HepG2 (cell line): ENCODE measurements around the gene WDR27.

Source experiments
- FOXM1 ChIP-seq: sonication (generic); formaldehyde crosslinking; IDR thresholded peaks from 2 replicates; pipeline ENCODE4 v1.5.0; 2020; ENCODE audit warnings: missing genetic modification reagents
- JUND ChIP-seq: sonication (generic); formaldehyde crosslinking; IDR thresholded peaks from 2 replicates; pipeline ENCODE4 v1.8.0; 2022; ENCODE audit warnings: mild to moderate bottlenecking, missing genetic modification reagents
- MAZ ChIP-seq, 2 experiments: sonication (generic) in 1 of 2; formaldehyde crosslinking in 1 of 2; IDR thresholded peaks; 2 replicates each; pipeline versions ENCODE4 v1.5.0 to v1.6.1; 2012 to 2020; ENCODE audit warnings: low read depth in 2 of 2, mild to moderate bottlenecking in 2 of 2, borderline replicate concordance in 1 of 2, improper control_type of control experiment in 1 of 2, low read length in 1 of 2, missing genetic modification reagents in 1 of 2, moderate library complexity in 1 of 2
- POLR2A ChIP-seq, 2 experiments: IDR thresholded peaks; 2 replicates each; pipeline ENCODE4 v1.6.1; 2011; ENCODE audit warnings: low read depth in 2 of 2, low read length in 2 of 2, mild to moderate bottlenecking in 1 of 2, moderate library complexity in 1 of 2; ENCODE audit not compliant: insufficient read depth in 1 of 2
- POLR2AphosphoS5 ChIP-seq: IDR thresholded peaks from 2 replicates; pipeline ENCODE4 v1.6.1; 2012; ENCODE audit warnings: low read depth, low read length
- ZMYM2 ChIP-seq: sonication (generic); formaldehyde crosslinking; IDR thresholded peaks from 2 replicates; pipeline ENCODE4 v1.8.0; 2022; ENCODE audit warnings: mild to moderate bottlenecking, missing genetic modification reagents
- TF ChIP-seq, protein P1 (sequence below): sonication (generic); formaldehyde crosslinking; IDR thresholded peaks from 2 replicates; pipeline ENCODE4 v1.5.0; 2020; ENCODE audit warnings: mild to moderate bottlenecking, missing genetic modification reagents, moderate library complexity

DNA sequence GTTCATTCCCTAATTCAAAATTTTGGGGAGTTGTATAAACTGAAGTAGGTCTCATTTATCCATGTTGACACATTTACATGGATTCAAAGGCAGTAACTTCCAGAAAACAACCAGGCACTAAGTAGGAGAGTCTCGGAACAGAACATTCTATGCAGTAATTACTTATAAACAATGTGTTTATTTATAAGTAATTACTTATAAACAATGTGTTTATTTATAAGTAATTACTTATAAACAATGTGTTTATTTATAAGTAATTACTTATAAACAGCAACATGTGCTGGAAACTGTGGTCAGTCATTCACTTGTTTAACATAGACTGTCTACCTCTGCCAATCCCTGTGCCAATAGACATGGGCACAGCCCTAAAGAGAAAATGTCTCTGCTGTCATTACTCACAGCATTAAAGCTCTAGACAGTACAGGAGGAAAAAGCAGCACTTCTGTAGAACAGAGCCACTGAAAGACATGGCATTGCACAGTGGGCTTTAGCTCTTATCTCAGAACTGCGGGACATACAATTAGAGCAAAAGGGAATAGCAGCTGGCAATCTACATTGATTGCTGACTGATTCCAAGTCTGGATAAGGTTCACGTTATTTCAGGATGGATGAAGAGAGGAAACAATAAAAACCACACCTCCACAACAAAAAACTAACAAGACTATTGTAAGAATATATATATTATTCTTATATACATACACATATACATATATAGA, 188.2 kb downstream of the WDR27 start:
- TF ChIP-seq, protein P1, sequence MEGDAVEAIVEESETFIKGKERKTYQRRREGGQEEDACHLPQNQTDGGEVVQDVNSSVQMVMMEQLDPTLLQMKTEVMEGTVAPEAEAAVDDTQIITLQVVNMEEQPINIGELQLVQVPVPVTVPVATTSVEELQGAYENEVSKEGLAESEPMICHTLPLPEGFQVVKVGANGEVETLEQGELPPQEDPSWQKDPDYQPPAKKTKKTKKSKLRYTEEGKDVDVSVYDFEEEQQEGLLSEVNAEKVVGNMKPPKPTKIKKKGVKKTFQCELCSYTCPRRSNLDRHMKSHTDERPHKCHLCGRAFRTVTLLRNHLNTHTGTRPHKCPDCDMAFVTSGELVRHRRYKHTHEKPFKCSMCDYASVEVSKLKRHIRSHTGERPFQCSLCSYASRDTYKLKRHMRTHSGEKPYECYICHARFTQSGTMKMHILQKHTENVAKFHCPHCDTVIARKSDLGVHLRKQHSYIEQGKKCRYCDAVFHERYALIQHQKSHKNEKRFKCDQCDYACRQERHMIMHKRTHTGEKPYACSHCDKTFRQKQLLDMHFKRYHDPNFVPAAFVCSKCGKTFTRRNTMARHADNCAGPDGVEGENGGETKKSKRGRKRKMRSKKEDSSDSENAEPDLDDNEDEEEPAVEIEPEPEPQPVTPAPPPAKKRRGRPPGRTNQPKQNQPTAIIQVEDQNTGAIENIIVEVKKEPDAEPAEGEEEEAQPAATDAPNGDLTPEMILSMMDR (CRISPR knock-in tag), result no peak
- TF ChIP-seq FOXM1 (CRISPR knock-in tag), result no peak
- TF ChIP-seq JUND (CRISPR knock-in tag), result no peak
- TF ChIP-seq POLR2A (IDR thresholded peaks at IDR 0.05; ENCODE audit: insufficient read depth in 1 of 2, low read depth in 2 of 2, low read length in 2 of 2), result no peak
- no peak for TF ChIP-seq ZMYM2 (CRISPR knock-in tag)
- TF ChIP-seq POLR2AphosphoS5, result no peak
- TF ChIP-seq MAZ (IDR thresholded peaks at IDR 0.05; ENCODE audit: borderline replicate concordance, low read depth, low read length), result no peak
- no peak for TF ChIP-seq MAZ (CRISPR knock-in tag; IDR thresholded peaks at IDR 0.05; ENCODE audit: low read depth)
